NCI-H1694 (cell line): ENCODE data around the gene MISP3.

ENCODE experiments used
- DNase-seq: peaks from one replicate; lab custom pipeline; 2025; lab: John Stamatoyannopoulos, UW

The MISP3 gene

DNA sequence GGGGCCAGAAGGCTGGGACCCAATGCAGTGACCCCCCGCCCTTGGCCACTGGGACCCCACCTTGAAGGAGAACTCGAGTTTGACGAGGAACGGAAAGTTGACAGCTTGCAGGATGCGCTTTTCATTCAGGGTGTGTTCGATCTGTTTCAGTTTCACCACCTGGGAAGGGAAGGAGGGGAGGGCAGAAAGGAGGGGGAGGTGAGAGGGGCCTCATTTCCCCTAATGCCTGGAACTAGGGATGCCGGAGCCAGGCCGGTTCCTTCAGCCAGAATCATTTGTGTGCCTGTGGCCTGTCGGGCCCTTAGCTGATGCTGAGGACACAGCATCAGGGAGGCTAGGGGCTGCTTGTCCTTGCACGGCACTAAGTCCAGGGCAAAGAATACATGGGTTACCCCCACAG is 30.2 kb downstream of the MISP3 start:
- DNase-seq = no peak

DNA sequence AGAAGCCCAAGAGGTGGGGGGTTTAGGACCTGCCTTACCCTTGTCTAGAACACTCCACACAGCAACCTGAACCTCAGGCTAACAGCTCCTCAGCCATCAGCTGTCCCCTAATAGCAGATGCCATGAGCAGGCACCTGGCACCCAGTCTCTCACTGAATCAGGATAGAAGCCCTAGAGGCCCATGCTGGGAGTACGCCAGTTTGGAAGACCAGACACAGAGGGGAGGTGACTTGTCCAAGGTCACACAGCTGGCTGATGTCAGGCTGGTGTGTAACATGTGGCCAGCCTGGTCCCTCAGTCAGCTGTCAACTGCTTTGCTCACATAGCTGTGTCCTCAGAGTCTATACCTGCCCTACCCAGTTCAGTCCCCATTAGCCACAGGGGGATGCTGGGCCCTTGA is 30.7 kb downstream of the MISP3 start:
- DNase-seq = no peak

DNA sequence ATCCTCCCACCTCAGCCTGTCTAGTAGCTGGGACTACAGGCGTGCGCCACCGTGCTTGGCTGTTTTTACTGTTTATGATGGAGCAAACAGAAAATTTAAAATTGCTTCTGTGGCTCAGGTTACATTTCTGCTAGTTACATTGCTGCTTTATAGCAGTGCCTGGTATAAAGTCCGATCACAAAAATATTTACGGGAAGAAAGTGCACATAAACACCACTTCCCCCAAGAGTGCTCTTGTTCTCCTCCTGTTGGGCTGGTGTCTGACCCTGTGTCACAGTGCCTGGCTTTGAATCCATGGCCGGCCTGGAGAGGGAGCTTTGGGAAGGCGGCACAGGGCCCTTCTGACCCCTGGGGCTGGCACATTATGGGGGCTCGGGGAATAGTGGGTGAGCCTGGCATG is 33.1 kb downstream of the MISP3 start:
- no peak for DNase-seq

DNA sequence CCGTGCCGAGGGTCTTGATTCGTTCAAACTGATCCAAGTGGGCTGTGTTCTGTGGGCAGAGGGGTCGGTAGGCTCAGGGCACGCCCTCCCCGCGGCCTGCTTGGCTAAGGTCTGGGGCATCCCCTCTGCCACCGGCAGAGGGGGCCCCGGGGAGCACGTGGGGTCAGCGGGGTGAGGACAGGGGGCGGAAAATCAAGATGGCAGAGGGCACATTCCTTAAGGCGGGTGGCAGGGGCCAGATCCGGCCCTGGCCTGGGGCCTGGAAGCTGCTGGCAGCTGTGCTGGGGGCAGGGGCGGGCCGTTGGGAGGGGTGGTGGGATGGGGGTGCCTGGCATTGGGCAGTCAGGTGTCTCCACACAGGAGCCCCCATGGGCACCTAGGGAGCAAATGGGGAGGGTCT is 34.3 kb downstream of the MISP3 start:
- no peak for DNase-seq

DNA sequence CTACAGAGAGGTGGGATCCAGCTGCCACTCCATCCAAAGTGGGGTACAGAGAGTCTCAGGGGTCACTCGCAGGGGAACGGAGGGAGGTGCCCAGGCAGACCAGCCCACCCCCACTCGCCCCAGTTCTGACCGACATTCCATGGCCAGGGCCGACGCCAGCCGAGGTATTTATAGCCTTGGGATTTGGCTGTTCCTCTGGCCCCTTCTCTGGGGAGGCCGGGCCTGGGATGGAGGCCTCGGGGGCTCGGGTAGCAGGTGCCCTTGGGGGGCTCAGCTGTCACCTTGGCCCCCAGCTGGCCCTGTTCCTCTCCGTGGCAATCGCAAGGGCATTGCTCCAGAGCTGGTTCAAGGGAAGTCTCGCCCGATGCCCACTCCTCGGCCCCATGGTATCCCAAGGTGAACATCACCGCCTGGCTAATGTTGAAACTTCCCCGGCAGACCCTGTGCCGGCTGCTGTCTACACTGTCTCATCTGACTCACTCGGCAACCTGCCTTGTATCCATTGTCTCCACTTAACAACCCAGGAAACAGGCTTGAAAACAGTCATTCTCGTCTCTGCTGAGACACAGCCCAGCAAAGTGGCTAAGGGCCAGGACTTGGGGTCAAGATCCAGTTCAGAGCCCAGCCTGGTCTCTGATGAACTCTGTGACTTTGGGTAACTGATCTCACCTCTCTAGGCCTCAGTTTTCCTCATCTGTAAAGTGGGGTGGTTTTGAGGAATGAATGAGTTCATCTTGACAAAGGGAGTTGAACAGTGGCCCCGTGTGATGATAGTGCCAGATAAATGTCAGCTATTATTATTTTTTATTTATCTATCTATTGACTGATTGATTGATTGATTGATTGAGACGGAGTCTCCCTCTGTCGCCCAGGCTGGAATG is 35.2 kb downstream of the MISP3 start:
- no peak for DNase-seq

DNA sequence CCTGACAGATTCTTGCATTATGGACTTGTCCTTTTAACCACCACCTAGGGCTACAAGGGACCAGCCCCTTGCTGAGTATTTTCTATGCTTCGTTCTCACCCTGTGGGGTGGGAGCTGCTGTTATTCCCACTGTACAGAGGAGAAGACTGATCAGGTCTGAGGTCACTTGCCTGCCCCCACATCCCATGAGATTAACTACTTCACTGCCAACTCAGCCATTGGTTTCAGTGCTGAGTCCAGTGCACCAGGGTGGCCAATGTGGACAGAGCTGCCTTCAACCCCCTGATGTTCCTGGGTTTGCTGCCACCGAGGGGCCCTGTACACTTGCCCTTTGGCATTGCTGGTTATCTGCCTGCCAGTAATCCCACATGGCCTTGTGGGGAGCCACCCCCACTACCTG is 38.1 kb downstream of the MISP3 start:
- DNase-seq = no peak

DNA sequence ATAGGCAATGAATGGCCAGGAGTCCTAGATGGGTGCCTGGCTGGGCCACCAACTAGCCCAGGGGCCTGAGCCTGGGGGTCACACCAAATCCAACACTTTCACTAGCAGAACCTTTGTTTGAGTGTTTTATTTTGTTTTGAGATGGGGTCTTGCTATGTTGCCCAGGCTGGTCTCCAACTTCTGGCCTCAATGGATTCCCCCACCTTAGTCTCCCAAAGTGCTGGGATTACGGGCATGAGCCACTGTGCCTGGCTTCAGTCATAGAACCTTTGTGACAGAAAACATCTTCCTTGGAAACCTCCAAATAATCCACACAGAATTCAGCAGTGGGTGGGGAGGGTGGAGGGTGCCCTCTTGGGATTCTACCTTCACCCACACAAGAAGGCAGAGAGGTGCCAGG is 38.9 kb downstream of the MISP3 start:
- DNase-seq = no peak

DNA sequence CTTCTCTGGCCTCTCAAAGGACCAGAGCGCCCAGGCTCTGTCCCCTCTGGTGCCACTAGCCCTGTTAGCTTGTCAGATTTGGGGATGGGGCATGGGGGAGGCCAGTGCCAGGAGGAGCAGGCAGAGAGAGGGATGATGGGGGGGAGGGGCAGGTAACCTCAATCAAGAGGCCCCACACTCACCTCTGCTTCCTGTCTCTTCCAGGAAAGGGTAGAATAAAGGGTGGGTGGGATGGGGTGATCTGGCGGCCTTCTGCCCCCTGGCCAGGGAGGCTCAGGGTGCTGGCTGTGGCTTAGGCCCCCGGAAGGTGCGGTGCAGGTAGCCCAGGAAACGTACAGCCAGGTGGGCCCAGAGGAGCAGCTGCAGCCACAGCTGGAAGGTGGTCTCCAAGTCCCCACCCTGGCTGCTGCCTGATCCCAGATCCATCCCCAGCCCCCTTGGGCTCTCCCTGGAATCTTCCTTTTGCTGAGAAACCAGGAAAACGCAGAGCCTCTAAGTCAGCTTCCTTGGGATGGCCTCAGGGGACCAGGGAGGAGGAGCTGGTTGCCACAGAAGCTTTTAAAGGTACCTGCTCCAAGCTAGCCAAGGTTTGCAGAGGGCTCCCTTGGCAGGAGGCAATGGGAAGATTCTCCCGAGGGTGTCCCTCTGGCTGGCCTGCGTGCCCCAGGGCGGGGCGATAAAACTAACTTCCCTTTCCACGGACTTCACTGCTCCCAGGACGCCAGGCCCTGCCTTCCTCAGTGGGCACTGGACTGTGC is 39.6 kb downstream of the MISP3 start:
- DNase-seq = no peak

DNA sequence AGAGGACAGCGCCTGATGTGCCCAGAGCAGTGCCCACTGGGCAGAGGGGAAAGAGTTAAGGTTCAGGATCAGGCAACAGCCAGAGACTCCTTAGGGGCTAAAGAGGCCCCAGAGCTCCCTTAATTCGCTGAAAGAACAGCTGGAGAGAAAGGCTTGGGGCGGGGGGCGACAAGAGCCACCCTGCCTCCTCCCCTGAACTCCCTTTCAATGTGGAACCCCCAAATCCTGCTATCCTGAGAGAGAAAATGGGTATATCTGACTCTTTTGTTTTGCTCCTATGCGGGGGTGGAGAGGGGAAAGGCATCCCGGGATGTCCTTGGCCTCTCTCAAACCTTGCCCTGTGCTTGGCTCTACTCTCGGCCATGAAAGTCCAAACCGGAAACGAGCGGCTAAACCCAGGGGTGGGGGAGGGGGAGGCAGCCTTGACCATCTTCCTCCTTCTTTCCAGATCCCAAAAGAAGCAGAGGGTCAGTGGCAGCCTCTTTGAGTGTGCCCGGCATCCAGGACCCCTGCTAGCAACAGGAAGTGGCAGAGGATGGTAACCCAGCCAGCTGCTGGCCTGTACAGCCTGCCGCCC is 40.3 kb downstream of the MISP3 start:
- no peak for DNase-seq

DNA sequence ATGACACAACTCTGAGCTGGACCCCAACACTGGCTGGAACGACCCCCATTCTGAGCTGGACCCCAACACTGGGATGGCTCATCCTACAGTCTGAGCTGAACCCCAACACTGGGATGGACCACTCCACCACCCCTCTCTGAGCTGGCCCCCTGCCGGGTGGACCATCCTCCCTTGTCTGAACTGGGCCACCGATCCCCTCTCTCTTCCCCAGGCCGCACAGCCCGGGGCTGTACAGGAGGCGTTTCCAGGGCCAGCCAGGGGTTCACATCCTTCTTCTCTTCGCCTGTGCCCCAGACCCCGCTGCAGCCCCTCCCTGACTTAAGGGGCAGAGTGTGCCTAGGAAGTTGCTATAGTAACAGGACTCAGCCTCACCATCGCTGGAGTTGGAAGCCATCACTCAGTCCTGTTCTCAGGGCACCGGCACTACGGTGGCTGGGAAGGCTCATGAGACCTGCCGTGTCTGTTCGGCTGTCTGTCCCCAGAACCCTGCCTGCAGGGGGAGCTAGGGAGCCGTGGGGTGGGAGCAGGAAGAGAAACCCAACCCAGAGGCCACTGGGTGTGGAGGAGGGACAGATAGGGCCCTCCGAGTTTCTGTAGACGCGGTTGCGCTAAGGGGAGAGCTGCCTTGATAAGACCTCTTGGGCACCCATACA is 41.3 kb downstream of the MISP3 start:
- DNase-seq = no peak

DNA sequence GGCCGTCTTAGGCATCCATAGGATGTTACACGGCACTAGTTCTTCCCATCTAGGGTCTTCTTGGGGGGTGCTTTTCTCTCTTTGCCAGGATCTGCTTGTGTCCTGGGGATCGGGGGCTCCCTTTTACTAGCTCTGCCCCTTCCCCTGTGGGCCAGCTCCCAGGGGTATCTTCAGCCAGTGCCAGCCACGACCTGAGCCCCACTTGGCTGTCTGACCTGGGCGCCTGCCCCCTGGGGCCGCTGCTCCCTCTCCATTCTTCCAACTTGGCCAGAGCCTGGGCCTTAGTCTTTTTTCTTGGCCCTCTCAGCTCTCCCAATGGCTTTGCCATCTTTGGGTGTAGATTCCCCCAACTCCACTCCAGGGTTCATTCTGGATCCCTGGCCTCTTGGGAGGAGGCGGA is 41.9 kb downstream of the MISP3 start:
- no peak for DNase-seq

DNA sequence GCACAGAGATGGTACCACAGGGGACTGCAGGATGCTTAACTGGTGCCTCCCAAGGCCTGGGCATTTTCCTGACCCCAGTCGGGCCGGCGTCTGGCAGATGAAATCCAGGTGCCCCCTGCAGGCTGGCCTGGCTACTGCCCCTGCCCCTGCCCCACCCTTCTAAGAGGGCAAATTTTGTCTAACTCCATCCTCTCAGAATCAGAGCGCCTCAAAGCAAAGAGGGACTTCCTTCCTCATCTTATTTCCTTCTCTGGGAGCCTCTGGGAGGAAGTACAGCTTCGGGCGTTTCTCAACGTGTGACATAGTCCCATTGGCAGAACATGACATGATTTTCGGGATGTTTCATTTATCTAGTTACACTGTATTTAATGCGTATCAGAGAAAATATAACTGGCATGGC is 42.3 kb downstream of the MISP3 start:
- DNase-seq = no peak

DNA sequence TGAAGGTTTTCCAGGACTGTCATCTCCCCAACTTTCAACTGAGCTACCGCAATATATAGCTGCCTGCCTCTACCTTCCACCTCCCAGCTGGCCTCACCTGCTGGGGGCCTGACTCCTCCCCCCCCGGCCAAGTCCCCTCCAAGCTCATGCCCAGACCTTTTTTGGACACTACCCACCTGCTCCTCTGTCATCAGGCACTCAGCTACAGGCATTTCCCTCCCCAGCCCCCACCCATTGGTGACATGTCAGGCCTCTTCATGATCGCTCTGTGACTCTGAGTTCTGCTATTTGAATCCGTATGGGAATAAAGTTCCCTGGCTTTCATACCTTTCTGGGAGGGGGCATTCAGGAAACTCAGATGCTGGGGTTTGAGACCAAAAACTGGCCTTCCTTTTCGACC is 43.2 kb downstream of the MISP3 start:
- DNase-seq = no peak

DNA sequence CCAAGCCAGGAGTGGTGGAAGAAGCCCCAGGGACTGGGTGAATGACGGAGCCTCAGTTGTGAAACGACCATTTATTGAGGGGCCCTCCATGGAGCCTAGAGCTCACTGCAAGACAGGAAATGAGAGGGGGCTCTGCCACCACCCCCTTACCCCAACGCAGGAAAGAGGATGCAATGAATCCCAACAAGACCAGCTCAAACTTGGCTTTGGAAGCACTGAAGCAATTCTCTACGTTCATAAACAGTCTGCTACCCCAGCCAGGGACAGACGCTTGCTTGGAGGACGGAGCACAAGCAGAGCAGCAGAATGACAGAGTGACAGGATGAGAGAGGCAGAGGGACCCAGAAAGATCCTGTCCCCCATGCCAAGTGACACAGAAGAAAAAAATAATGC is 43.9 kb downstream of the MISP3 start:
- no peak for DNase-seq

DNA sequence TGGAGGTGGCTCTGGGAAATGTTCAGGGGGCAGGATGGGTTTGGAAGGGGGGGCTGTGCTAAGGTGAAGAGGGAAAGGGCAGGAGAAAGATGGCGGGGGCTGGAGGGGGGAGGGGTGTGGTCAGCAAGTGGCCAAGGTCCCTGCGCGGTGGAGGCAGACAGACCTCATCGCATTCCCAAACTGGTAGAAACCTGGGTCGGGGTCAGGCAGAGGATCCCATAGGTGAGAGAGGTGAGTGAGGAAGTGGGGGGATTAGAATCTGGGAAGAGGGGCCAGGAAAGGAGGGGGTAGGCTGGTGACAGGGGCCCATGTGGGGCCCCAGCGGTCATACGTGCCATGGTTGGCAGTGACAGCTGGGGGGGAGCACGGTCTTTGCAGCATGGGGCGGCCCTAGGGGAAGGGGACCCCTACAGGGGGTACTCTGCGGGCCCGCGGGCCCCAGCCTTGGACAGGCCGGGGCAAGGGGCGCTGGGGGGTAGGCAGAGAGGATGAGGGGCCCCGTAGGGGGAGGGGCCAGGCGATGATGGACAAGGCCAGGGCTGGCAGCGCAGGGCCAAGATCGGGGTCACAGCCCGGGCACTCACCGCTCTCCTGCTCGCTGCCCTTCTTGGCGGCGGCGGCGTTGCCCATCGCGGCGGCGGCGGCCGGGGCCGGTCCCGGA is 44.5 kb downstream of the MISP3 start:
- no peak for DNase-seq

DNA sequence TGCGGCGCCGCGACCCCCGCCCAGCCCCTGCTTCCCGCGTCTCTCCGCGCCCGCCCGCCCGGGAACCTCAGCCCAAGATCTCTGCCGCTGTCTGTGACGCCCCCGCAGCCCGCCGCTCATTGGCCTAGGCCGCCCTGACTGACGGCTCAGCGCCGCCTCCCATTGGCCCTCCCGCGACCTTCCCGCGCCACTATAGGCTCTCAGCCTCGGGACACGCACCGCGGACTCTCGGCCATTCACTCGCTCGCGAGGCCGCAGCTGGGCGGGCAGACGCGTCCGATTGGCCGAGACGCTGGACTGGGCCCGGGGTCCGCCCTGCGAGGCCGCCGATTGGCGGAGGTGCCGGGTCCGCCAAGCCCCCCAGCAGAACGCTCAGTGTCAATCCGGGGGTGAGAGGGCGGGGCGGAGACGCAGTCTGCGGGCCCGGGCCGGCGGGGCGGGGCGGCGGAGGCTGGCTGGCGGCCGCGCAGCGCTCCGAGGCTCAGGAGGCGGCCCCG is 45.1 kb downstream of the MISP3 start, which contains the start of gene PRKACA:
TSS of gene PRKACA (minus strand) at position 95 of the 497 bp plus-strand sequence. CDS start 215 bp downstream, outside the sequence.
- peak; percentile 94 for DNase-seq

DNA sequence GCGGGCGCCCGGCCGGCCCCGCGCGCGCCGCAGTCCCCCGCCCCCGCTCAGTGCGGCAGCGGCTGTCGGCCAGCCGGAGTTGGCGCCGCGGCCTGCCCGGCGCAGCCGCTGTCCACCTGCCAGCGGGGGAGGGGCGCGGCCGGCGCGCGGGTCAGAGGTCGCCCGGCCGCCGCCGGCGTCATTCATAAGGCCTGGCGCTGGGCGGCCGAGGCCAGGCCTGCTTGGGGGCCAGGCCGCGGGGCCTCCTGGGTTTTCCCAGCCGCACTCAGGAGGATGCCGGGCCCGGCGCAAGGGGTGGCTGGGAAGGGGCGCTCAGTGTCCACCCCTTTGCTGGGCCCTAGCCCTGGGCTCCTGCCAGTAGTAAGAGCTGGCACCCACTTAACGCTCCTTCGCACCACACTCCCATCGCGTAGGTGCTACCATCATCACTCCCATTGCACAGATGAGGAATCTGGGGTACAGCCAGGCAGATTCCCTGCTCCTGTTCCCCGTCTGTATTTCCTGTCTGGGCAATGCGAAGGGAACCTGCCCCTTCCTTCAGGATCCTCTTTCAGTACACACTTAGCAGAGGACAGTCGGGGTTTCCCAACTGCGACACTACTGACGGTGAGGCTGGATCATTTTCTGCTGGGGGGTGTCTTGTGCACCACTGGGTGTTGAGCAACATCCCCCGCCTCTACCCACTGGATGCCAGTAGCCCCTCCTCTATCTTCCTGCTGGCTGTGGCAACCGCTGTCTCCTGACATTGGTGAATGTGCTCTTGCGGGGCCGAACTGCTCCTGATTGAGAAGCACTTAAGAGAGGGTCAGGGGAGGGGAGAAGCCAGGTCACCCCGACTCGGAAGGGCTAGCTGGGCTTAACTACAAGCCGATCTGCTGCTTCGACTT is 45.8 kb downstream of the MISP3 start:
- no peak for DNase-seq

DNA sequence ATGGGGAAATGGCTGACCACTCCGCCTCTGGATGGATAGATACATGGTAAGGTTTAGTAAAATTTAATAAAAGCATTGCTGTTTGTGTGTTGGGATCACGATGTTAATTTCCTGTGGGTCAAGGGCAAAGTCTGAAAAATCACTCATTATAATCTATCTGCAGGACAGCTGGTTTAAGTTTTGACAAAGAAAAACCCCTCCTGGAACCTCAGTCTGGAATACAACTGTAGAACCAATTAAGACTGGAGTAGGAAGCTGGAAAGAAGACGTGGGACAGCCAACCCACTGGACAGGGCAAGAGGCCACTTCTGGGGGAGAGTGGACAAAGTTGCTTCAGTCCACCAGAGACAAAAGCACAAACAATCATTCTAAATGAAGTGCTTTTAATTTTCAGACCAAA is 46.6 kb downstream of the MISP3 start:
- no peak for DNase-seq

DNA sequence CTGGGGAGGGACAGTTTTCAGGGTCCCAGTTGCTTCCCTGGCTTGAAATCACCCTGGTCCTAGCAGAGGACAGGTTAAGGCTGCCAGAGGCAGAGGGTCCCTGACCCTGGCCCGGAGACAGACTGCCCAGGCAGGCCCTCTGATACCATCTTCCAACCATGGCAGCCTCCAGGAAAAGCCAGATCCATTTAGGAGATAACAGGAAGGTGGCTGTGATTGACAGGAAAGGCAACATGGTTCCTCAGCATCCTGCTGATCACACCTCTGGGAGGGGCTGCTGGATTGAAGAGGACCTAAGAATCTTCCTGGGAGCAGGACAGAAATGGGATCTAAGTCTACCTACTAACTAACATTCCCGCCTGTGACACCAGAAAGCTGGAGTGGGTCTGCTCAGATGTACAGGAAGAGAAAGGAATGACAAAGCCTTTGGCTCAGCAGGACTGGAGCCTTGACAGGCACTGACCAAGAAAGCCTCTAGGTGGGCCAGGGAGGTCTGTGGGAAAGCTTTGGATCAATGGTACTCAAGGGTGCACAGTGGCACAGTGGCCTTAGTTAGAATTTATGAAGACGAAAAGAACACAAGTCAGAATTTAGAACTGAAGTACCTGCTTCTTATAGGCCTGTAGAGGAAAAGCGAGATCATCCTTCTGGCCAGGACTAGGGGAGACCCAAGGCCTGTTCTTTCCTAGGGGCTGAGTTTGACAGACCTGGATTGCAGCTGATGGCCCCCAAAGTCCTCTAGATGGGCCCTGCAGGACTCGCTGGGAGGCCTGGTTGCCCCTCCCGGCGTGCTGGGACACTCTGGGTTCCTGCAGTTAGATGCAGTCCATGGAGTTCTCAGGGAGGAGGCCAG is 47.3 kb downstream of the MISP3 start:
- DNase-seq = no peak

DNA sequence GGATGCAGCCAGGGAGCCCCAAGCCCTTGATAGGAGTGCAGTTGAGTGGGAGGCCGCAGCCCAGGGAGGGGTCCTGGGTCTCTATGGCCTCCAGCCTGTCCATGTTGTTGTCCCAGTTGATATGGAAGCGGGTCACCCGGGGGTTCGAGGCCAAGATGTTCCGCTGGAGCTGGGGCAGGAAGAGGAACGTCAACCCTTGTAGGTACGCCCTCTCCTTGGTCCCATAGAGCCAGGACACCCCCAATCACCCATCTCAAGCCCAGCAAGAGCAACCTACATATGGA is 47.9 kb downstream of the MISP3 start:
- DNase-seq = no peak
